ENCODE results near the gene VRK2.

- no peak for TF ChIP-seq GATA2 (IDR thresholded peaks at IDR 0.05; ENCODE audit: low read depth, low read length)
- no peak for TF ChIP-seq GATA3 (IDR thresholded peaks at IDR 0.05; ENCODE audit: low read depth, low read length)
Observed at GRCh38 chr2:58032764-58033080, 13.9 kb upstream of the VRK2 start.
